ENCODE measurements around the gene DEFB123.
"Not testable (repeated sequence)": the region's sequence is repeated elsewhere in the genome, so short reads cannot be mapped to it uniquely, and the experiment has no call there.

DEFB123 gene, protein sequence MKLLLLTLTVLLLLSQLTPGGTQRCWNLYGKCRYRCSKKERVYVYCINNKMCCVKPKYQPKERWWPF

DNA sequence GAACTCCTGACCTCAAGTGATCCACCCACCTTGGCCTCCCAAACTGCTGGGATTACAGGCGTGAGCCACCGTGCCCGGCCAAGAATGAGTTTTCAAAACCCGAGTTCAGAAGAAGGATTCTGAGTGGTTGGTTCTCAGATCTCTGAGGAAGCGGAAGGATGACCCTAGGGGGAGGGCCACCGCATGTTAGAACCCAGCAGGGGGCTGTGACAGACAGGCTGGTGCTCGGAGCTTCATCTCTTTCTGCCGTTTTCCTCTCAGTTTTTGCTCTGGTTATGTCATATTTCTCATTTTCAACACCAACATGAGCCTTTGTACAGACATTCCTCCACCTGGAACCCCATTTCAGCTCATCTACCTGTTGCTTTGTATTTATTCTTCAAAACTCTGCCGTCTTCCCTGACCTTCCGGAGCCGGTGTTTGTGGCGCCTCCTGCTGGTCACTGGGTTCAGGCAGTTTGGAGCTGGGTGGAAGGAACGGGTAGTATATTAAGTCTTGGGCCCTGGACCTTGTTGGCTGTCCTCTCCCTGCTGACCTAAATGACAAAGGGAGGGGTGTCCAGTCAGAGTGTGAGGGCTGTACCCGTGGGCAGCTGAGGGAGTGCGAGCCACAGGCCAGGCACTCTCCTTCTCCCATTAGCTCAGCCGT, at the start of gene DEFB123:
TSS of gene DEFB123 (plus strand) at position 621 of the 648 bp plus-strand sequence. CDS start 67 bp downstream, outside the sequence.
- no peak for DNase-seq (ENCODE audit: low read depth)

- DNase-seq (ENCODE audit: low read depth) = no peak
These were observed 47.6 kb upstream of the DEFB123 start for GRCh38 chr20:31392836-31393235.

DNA sequence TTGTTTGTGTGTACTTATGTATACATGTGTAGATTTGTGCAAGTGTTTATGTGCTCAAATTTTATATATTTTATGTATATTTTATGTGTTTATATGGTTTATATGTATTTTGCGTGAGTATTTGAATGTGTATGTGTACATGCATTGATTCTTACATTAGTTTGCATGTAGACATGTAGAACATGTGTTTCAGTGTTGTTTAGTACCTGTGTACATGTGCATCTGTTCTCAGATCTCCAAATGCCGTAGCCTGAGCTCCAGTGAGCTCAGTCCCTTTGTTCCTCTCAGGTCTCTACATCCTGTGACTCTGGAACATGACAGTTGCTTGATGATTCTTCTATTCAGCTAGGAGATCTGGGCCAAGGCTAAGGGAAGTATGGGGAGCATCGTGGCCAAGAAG, 45.5 kb upstream of the DEFB123 start:
- DNase-seq (ENCODE audit: low read depth) = no peak

- DNase-seq (ENCODE audit: low read depth) = no peak
These were observed 36.5 kb upstream of the DEFB123 start for GRCh38 chr20:31403886-31404285.

- DNase-seq (ENCODE audit: low read depth) = no peak
These were observed 34.3 kb upstream of the DEFB123 start, which contains the start of gene DEFB121 for GRCh38 chr20:31406115-31406514. DEFB121 (minus strand) TSS chr20:31406215; CDS start chr20:31406152, 63 bp downstream.

DNA sequence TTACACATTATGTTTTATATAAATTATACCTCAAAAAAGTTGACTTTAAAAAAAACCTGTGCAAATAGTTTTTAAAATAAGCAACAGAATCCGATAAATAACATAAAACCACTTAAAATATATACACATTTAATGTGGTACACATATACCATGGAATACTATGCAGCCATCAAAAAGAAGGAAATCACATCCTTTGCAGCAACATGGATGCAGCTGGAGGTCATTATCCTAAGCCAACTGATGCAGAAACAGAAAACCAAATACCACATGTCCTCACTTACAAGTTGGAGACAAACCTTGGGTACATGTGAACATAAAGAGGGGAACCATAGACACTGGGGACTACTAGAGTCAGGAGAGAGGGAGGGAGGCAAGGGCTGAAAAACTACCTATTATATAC, 30.4 kb upstream of the DEFB123 start:
- DNase-seq (ENCODE audit: low read depth) = no peak

DNA sequence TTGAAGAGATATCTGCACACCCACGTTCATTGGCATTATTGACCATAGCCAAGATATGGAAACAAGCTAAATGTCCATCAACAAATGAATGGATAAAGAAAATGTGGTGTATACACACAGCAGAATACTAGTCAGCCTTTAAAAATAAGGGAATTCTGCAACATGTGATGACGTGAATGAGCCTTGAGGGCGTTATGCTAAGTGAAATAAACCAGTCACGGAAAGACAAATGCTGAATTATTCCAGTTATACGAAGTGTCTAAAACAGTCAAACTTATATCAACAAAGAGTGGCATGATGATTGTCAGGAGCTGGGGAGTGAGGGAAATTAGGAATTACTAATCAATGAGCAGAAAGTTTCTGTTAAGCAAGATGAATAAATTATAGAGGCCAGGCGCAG, 26.1 kb upstream of the DEFB123 start:
- no peak for DNase-seq (ENCODE audit: low read depth)

GRCh38 chr20:31415653-31416052, 24.8 kb upstream of the DEFB123 start:
- no peak for DNase-seq (ENCODE audit: low read depth)

DNA sequence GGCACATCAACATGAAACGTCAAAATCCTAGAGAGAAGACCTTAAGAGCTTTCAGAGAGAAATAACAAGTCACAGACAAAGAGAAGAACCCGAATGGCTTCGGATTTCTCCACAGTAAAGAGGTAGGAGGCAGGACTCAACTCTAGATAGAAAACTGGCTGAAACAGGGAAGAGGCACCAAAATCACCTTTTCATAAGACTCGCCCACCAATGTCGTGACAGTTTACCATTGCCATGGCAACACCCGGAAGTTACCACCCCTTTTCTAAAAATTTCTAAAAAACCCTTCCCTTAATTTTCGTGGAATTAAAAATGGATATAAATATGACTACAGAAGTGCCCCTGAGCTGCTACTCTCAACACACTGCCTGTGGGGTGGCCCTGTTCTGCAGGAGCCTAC, 22.1 kb upstream of the DEFB123 start:
- no peak for DNase-seq (ENCODE audit: low read depth)

DNA sequence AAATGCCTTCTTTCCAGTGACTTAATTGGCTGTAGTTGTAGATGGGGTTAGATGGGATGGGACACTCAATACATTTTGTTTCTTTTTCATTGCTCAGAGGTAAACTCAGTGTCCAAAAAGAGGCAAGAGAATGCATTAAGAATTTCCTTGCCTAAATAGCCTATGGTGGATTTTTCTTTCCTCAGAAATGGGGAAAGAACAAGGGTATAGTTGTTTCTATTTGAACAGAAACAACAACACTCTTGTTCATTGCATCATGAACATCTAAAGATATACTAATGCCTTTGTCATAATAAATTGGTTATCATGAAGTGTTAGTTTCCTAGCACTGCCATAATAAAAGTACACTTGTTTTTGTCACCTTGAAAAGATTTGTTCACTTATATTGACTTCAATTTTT, 14.6 kb upstream of the DEFB123 start:
- no peak for DNase-seq (ENCODE audit: low read depth)

GRCh38 chr20:31426891-31427551, 13.4 kb upstream of the DEFB123 start:
- not testable (repeated sequence) for DNase-seq (ENCODE audit: low read depth)

- DNase-seq (ENCODE audit: low read depth) = not testable (repeated sequence)
These were observed 12.9 kb upstream of the DEFB123 start for GRCh38 chr20:31427576-31427975.

DNA sequence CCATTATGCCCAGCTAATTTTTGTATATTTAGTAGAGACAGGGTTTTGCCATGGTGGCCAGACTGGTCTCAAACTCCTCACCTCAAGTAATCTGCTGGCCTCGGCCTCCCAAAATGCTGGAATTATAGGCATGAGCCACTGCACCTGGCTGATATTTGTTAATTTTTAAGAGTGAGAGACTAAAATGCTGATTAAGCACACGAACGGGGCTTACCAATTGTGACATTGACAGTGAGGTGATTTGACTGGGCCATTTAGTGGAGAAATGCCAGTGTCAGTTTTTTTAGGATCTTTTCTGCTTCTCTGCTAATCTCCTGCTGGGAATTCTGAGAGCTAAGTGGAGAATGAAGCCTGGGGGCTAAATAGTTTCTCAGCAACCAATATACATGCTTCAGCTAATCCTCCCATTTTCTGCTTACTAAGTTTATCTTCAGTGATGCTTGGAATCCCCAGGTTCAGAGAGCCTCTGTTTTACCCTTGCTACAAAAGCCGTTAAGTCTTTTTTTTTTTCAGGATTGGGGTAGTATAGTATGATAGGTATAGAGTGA, 9.8 kb upstream of the DEFB123 start:
- no peak for DNase-seq (ENCODE audit: low read depth)

- DNase-seq (ENCODE audit: low read depth) = no peak
These were observed 5.8 kb downstream of the DEFB123 start for GRCh38 chr20:31446084-31446819.

DNA sequence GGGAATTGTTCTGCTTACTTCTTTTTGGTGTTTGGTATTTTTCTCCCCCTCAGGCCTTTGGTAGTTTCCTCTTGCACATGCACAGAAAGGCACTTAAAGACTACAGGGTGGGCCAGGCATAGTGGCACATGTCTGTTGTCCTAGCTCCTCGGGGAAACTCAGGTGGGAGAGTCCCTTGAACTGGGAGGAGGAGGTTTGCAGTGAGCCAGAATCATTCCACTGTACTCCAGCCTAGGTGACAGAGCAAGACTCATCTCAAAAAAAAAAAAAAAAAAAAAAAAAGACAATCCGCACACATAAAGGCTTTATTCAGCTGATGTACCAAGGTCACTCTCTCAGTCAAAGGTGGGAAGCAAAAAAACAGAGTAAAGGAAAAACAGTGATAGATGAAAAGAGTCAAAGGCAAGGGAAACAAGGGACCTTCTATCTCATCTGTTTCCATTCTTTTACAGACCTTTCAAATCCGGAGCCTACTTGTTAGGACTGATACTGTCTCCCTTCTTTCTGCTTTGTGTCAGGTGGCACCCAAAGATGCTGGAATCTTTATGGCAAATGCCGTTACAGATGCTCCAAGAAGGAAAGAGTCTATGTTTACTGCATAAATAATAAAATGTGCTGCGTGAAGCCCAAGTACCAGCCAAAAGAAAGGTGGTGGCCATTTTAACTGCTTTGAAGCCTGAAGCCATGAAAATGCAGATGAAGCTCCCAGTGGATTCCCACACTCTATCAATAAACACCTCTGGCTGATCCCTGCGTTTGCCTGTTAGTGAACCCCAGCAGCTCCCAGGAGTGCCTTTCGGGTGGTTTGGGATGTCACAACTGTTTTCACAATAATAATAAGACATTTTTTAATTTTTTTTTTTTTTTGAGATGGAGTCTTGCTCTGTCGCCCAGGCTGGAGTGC, 9.3 kb downstream of the DEFB123 start:
- no peak for DNase-seq (ENCODE audit: low read depth)

- DNase-seq (ENCODE audit: low read depth) = no peak
These were observed 12.1 kb downstream of the DEFB123 start for GRCh38 chr20:31452575-31452974.

- no peak for DNase-seq (ENCODE audit: low read depth)
These were observed 13.9 kb downstream of the DEFB123 start for GRCh38 chr20:31454361-31454760.

GRCh38 chr20:31470946-31471345, 30.5 kb downstream of the DEFB123 start:
- DNase-seq (ENCODE audit: low read depth) = not testable (repeated sequence)

- no peak for DNase-seq (ENCODE audit: low read depth)
These were observed 32.2 kb downstream of the DEFB123 start for GRCh38 chr20:31472395-31473330.

DNA sequence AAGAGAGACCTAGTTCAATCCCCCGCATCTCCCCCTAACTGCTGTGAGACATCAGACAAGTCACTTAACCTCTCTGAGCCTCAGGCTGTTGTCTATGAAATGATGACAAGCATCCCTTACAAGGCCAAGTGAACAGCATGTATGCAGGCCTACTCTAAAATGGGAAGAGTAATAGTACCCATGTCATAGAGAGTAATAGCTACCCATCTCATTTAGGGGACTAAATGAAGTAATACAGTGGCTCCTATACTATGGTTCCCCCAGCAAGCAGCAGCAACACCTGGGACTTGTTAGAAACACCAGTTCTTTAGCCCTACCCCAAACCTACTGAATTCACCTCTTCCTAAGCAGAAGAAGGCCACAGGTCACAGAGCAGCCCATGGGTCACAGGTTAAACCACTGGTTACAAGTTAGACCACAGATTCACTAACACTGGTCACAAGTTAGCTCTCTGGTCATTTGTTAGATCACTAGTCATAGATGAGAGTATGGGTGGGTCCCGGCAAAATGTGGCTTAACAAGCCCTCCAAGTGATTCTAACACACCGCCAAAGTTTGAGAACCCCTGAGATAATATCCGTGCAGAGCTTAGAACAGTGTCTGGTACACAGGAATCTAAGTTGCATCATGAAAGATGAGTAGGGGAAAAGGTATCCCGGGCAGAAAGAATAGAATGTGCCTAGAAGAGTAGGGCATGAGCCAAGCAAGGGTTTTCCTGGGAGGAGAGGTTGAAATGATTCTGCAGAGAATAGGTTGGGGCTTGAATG, 33.1 kb downstream of the DEFB123 start:
- no peak for DNase-seq (ENCODE audit: low read depth)
